NCI-H1436 (cell line): ENCODE data around the gene KPTN.
A peak's percentile ranks its signal among the peaks of the same experiment; 100 is the strongest.

Experiments used
- DNase-seq: peaks from one replicate; lab custom pipeline; 2025; lab: John Stamatoyannopoulos, UW

The KPTN gene

DNA sequence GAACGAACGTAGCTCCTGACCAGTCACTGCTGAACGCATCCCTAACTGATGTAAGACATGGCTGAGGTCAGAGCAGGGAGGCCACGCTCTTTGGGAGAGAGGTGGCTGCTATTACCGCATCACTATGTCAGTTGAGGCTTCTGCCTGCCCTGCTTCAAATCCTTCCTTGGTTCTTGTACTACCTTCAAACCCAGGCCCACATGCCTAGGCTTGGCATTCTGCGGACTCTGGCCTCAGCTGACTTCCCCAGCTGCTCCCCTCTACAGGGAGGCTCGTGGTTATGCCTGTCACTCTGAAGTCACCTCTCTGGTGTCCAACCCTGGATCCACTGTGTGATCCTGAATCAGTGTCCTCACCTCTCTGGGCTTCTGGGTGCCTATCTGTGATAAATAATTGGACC is 49.9 kb downstream of the KPTN start:
- no peak for DNase-seq

DNA sequence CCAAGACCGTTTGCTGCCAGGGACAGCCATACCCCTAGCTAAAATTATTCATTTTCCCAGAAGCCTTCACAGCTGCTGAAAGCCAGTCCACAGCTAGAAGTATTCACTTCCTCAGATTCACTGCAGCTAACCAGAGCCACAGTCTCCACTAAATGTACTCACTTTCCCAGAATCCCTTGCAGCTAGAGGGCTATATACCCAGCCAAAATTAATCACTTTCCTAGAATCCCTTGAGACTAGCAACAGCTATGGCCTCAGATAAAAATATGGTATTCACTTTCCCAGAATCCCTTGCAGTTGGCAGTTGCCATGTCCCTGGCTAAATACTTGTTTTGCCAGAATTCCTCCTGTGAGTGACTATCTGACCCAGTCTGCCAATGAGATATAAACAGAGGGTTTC is 50.9 kb downstream of the KPTN start:
- DNase-seq = no peak

DNA sequence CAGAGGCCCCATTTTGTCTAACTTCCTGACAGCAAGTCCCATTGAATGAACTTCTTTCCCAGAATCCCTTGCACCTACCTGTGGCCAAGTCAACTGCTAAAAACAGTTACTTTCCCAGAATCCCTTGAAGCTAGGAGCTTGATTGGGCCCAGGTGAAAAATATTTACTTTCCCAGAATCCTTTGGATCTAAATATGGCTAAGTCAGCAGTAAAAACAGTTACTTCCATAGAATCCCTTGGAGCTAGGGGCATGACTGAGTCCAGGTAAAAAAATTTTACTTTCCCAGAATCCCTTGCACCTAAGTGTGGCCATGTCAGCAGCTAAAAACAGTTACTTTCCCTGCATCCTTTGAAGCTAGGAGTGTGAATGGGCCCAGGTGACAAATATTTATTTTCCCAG is 51.5 kb downstream of the KPTN start:
- no peak for DNase-seq

DNA sequence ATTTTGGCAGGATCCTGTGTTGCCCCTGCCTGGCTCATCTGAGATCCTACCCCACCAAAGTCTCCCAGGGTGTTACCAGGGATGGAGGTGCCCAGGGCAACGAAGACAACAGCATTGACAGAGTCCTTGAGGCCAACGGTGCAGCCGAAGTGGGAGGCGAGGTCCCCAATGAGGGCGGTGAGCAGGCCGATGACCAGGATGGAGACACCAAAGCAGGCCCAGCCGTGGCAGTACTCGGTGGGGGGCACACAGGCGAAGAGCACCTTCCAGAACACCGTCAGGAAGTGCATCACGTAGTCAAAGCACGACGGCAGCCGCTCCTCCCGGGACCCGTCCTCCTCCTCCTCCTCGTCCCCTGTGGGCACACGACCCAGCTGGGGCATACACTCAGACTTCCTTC is 51.9 kb downstream of the KPTN start:
- DNase-seq = no peak

DNA sequence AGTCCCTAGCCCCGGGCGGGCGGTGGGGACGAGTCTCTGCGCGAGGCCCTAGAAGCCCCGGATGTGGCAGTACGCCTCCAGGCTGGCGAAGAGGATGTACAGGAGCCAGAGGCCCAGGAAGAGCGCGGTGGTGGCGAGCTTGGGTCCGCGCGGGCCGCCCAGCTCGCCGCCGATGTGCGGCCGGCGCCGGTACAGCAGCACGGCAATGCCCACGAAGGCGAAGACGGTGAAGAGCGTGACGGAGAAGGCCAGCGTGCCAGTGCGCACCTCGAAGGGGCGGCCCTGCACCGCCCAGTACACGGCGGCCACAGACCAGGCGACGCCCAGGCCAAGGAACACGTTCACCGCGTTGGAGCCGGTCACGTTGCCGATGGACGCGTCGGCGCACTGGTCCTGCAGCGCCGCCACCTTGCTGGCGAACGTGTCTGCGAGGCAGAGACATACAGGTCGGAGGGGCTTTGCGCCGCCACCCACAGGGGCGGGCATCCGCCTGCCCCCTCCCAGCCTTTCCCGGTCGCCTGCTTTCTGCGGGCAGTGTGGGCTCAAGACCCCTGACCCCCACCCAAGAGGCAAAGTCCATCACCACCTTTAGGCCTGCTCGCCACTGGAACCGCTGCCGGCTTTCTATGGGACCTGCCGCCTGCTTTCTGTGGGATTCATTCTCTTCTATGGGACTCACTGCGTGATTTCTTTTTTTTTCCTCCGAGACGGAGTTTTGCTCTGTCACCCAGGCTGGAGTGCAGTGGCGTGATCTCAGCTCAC is 53.8 kb downstream of the KPTN start:
- DNase-seq = no peak

DNA sequence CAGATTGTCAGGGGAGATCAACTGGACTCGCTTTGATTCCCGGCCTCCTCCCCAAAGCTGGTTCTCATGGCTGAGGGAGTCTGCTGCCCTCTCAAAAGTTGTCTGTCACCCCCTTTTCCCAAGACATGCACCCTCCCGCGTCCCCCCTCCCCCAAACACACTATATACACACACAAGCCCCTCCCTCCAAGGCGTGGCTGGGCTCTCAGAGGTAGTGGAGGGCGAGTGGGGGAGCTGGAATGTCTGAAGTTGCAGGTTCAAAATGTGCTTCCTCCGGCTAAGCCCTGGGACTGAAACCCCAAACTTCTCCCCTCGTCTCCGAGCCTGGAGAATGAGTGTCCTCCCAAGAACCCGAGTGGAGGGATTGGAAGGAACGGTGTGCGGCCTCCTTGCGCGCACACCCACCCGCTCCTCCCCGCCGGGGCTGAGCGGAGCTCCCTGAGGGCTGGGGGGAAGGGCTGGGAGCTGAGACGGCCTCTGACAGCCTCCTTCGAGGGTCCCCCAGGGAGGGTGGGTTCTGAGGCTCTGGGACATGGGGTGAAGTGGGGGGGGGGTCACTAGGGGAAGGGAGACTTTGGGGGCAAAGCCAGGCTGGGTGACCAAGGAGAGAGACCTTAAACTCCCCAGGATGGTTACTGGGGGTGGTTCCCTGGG is 54.8 kb downstream of the KPTN start:
- no peak for DNase-seq

DNA sequence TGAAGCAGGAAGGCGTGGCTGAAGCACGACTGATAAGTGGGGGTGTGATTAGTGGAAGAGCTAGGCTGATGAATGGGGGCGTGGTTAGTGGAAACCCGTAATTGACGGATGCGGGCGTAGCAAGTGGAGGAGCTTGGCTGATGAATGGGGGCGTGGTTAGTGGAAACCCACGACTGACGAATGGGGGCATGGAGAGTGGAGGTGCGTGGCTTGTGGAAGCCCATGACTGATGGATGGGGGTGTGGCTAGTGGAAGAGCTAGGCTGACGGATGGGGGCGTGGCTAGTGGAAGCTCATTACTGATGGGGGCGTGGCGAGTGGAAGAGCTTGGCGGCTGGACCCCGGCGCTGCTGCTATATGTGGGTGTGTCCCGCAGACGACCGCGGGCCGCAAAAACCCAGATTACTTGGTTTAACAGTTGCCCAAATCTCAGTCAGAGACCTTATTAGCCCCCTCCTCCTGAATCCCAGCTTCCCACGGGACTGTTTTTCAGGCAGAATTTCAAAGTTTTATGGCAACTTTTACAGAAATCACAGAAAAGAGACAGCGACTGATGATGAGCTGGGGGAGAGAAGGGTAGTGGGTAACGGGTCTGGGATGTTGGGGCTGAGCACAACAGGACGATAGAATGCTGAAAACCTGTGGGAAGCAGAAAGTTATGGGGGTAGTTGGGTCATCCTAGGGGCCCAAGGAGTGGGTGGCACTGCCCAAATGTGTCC is 55.7 kb downstream of the KPTN start:
- DNase-seq = peak; percentile 100

DNA sequence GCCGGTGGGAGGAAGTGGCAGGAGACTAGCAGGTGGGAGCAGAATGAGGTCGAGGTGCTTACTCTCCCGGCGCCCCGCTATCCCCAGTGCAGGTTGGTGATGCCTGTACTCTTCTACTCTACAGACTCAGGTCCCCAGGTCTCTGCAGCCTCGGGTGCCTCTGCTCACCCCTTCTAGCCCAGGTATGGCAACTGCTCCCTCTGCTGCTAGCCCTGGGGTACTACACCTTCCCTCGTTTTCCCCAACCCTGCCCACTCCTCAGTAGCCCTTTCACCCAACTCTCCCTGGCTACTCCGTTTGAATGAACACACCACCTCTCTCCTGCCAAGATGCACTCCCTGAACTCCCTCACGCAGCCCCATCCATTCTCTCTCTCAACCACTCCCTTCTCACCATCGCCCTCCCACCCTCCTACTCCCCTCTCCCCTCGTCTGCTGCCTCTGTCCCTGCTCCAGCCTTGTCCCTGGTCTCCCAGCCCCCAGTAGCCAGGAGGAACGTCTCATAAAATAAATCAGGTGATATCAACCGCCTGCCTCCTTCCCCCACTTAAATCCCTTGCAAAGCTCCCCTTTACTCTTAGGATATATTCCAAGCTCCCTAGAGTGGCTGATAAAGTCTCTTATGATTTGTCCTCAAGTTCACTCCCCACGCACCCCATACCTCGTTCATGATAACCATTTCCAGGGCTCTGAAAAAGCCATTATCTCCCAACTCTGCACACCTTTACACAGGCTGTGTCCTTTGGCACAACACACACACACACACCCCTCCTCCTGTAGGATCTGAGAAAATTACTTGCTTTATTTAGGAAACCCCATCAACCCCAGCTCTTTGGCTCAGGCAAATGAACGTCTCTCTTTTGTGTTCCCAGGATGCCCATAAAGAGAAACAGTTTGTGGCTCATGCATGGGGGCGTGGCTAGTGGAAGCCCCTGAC is 56.5 kb downstream of the KPTN start:
- DNase-seq = peak; percentile 79
